ENCODE results near the gene CHCHD3. TPM values are rescaled to one million over a fixed set of nuclear protein-coding genes. Genes with fewer than 3 reads are reported as not detected.

The CHCHD3 gene
- total RNA-seq, 1 donor from 2014 or later, result 70.8 TPM

Other genes with a start within 250 kb of the CHCHD3 start
- gene EXOC4, start 171.0 kb upstream of the CHCHD3 start, total RNA-seq, result 112 and 140 TPM in 2 replicates

Measured in dermis blood vessel endothelial cell (primary cell).